T47D (cell line): ENCODE measurements around the gene TMEM121.
"Not testable (repeated sequence)": the region's sequence is repeated elsewhere in the genome, so short reads cannot be mapped to it uniquely, and the experiment has no call there.

Experiments used
- DNase-seq, 2 experiments: peaks; one replicate each; pipeline versions ENCODE4 v3.0.0 to v3.0.0-alpha.2; 2011 to 2012; ENCODE audit warnings: low read depth in 1 of 2, low spot score in 1 of 2
- JUND ChIP-seq: IDR thresholded peaks from 2 replicates; pipeline ENCODE4 v1.6.1; 2012; ENCODE audit warnings: low read depth
- in situ Hi-C: cut with HindIII; loops from 2 replicates; pipeline ENCODE4 v1.10.0; 2016; ENCODE audit warnings: low sequenced_read_pairs, low pct_unique_long_range_greater_than_20kb

The TMEM121 gene

GRCh38 chr14:105562713-105563346 lies 36.4 kb downstream of the TMEM121 start:
- DNase-seq, result no peak
- in situ Hi-C loops, result no loop called here
- TF ChIP-seq JUND, result no peak

GRCh38 chr14:105563347-105563737 lies 37.0 kb downstream of the TMEM121 start:
- DNase-seq, result no peak
- in situ Hi-C loops, result no loop called here
- TF ChIP-seq JUND, result no peak

- DNase-seq, in situ Hi-C loops: not testable (repeated sequence)
Measured at GRCh38 chr14:105564536-105564935, 38.2 kb downstream of the TMEM121 start.

GRCh38 chr14:105565185-105565919 lies 39.0 kb downstream of the TMEM121 start:
- DNase-seq, in situ Hi-C loops: not testable (repeated sequence)

GRCh38 chr14:105566248-105567163 lies 40.1 kb downstream of the TMEM121 start:
- DNase-seq, in situ Hi-C loops: not testable (repeated sequence)

- in situ Hi-C loops, DNase-seq: not testable (repeated sequence)
Measured at GRCh38 chr14:105567164-105568103, 41.1 kb downstream of the TMEM121 start.

- in situ Hi-C loops, DNase-seq: not testable (repeated sequence)
Measured at GRCh38 chr14:105568140-105568843, 41.9 kb downstream of the TMEM121 start.

GRCh38 chr14:105568859-105569766 lies 42.7 kb downstream of the TMEM121 start:
- no peak for TF ChIP-seq JUND
- DNase-seq, result no peak
- in situ Hi-C loops, result no loop called here

GRCh38 chr14:105570482-105570881 lies 44.1 kb downstream of the TMEM121 start:
- in situ Hi-C loops, result no loop called here
- DNase-seq, result no peak
- TF ChIP-seq JUND, result no peak

- in situ Hi-C loops, DNase-seq: not testable (repeated sequence)
Measured at GRCh38 chr14:105571181-105571951, 45.0 kb downstream of the TMEM121 start.

- in situ Hi-C loops, DNase-seq: not testable (repeated sequence)
Measured at GRCh38 chr14:105572063-105572462, 45.7 kb downstream of the TMEM121 start.

- DNase-seq, in situ Hi-C loops: not testable (repeated sequence)
Measured at GRCh38 chr14:105573841-105574240, 47.5 kb downstream of the TMEM121 start.

- DNase-seq, in situ Hi-C loops: not testable (repeated sequence)
Measured at GRCh38 chr14:105574411-105574810, 48.0 kb downstream of the TMEM121 start.

GRCh38 chr14:105575016-105575700 lies 48.8 kb downstream of the TMEM121 start:
- DNase-seq, in situ Hi-C loops: not testable (repeated sequence)
